Germinal center (tissue), 1 donor: ENCODE measurements around the gene CR1.
A peak's percentile ranks its signal among the peaks of the same experiment; 100 is the strongest.
"Not testable (repeated sequence)": the region's sequence is repeated elsewhere in the genome, so short reads cannot be mapped to it uniquely, and the experiment has no call there.

Source experiments
- DNase-seq: peaks from one replicate; pipeline ENCODE4 v3.0.0; 2012; ENCODE audit warnings: mixed read lengths, low spot score

Gene CR1

DNA sequence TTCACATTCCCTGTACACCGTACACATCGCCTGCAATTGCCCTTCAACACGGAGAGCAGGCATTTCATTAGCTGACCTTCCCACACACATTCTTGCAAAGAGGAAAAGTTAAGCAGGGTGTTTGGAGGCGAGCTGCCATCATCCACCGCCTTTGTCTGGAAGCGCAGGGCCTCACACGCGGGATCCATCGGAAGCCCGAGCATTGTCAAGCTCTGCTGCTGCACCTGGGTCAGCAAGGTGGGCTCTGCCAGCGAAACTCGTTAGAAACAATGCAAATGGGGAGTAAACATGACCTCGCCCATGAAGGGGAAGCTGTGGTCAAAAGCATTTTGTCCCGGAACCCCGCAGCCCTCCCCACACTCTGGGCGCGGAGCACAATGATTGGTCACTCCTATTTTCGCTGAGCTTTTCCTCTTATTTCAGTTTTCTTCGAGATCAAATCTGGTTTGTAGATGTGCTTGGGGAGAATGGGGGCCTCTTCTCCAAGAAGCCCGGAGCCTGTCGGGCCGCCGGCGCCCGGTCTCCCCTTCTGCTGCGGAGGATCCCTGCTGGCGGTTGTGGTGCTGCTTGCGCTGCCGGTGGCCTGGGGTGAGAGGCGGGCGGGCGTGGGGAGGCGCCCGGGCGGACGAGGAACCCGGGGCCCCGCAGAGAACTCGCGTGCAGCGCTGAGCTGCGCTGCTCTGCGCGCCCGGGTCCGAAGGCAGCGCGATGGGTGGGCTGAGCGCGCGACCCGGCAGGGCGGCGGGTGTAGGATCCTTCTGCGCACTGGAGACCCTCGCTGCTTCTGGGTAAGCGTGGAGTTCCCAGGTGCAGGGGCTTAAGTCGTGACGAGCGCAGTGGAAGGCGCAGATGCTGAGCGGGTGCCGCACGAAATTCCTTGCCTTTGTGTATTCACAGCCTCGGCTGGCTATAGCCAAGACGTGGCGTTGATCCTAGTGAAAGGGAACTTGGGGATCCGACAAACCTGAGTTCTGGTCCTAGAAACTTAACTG, at the start of gene CR1:
CR1 (plus strand) TSS at position 357 of the 992 bp plus-strand sequence; CDS start at position 468, 111 bp downstream.
- peak; percentile 73 for DNase-seq

GRCh38 chr1:207453710-207454045, 42.3 kb upstream of the CR1 start:
- no peak for DNase-seq

GRCh38 chr1:207454046-207454964, 41.7 kb upstream of the CR1 start, which contains the start of gene CR2:
TSS of gene CR2 (plus strand) at chr1:207454328. CDS start at chr1:207454419, 91 bp downstream.
- peak; percentile 82 for DNase-seq

DNA sequence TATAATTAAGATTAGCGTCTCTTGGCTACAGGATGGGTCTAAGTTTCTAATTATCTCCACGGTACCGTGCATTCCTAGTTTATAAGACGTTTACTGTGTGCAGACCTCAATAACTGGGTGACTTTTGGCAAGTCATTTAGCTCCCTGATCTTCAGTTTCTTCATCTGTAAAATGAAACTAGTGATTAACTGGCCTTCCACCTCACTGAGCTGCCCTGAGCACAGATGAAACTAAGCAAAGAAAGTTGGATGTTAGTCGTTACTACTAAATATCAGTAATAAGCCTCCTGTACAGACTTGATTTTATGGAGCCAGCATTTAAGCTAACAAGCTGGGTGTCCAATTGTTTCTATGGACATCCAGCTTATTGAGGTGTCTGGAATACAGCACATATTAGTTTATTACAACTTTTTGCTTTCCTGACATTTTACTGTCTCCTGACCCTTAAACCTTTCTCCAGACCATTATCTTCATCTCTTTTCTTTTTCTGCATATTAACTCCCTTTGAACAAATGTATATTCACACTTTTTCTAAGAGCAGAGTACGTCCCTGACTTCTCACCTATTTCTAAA, 40.7 kb upstream of the CR1 start:
- DNase-seq: no peak

DNA sequence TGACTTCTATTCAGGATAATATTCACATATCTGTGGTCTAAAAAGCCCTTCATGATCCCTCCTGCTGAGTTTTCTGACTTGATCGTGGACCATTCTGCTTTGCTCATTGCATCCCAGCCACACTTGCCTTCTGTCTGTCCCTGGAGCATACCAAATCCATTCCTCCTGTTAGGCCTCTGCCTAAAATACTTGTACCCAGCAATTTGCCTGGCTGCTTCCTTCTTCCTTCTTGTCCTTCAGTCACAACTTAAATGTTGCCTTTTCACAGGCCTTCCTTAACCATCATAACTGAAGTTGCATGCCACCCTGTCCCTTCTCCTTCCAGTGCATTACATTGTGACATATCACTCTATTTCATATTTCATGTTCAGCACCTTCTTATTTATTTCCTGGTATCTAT, 37.5 kb upstream of the CR1 start:
- DNase-seq: no peak

DNA sequence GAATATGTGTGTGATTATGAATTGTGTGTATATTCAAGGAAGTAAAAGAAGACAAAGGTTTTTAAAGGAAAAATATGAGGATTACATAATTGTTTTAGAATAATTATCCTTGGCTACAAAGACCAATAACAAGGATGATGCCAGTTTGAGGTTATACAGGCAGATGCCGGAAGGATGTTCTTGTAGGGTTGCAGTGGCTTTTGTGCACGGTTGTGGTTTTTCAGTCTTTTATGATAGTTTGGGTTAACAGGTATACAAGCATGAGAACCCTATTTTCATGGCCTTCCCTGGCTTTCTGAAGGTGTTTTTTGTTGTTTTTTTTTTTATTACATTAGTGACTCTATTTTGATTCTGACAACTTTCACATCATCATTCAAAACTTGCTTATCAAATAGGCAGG, 36.9 kb upstream of the CR1 start:
- no peak for DNase-seq

- DNase-seq: no peak
Observed at GRCh38 chr1:207461649-207462048, 34.3 kb upstream of the CR1 start.

GRCh38 chr1:207462535-207462934, 33.4 kb upstream of the CR1 start:
- no peak for DNase-seq

- no peak for DNase-seq
Observed at GRCh38 chr1:207463021-207463420, 32.9 kb upstream of the CR1 start.

DNA sequence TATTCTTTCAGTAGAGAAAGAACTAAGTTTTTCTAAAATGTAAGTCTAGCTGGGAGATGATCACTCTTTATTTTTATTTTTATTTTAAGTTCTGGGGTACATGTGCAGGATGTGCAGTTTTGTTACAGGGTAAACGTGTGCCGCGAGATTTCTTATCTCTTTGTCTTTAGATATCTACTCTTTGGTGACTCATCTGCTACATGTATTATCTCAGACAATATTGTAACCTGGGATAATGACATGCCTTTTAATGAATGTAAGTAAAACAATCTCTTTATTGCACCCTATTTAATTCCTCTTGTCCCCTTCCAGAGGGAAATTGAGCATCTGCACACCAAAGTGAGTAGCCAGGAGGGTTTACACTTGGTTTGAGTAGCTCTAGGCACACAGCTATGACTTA, 32.4 kb upstream of the CR1 start:
- DNase-seq: no peak

- no peak for DNase-seq
Observed at GRCh38 chr1:207470927-207471326, 25.0 kb upstream of the CR1 start.

GRCh38 chr1:207474210-207474609, 21.7 kb upstream of the CR1 start:
- no peak for DNase-seq

DNA sequence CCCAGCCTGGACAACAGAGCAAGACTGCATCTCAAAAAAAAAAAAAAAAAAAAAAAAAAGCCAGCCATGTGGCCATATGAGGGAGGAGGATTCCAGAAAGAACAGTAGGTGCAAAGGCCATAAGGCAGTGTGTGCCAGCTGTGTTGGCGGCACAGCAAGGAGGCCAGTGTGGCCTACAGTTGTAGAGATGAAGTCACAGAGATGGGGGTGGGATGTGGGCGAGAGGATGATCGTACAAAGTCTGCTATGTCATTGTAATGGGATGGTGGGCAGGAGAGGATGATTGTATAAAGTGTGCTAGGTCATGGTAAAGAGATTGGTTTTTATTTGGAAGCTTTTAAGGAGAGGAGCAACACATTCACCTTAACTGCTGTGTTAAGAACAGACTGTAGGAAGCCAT, 9.8 kb upstream of the CR1 start:
- DNase-seq: no peak

DNA sequence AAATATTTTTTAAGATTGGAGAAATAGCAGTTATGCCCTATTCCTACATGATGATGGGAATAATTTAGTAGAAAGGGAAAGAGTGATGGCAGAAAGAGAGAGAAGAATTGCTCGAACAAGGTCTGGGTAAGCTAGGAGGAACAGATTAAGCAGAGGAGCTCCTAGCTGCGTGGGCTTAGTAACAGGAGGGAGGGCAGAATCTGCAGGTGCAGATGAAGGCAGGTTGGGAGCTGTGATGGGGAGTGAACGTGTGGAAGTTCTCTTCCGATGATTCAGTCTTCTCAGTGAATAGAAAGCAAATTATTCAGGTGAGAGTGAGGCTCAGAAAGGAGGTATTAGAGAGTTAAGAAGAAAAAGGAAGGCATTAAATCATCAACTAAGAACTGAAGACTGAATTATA, 8.3 kb upstream of the CR1 start:
- DNase-seq: no peak

DNA sequence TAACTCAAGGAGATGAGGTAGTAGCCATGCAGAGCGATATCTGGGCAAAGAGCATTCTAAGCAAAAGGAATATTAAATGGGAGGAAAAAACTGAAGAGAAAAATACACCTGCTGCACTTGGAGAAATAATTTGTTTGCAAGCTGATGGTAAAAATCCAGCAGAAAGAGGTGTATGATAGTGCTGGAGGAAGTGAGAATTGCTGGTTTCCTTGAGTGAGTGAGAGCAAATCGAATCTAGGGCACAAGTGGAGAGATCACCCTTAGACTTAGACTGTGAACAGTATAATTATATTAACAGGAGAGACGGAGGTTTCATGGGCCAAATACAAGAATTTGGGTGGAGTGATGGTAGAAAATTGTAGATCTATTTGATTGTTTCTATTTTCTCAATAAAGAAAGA, 2.7 kb upstream of the CR1 start:
- DNase-seq: no peak

- no peak for DNase-seq
Observed at GRCh38 chr1:207494171-207494570, 1.8 kb upstream of the CR1 start.

- DNase-seq: not testable (repeated sequence)
Observed at GRCh38 chr1:207495281-207495680, 676 bp upstream of the CR1 start.

GRCh38 chr1:207497941-207498340, 2.0 kb downstream of the CR1 start:
- no peak for DNase-seq

GRCh38 chr1:207499573-207499972, 3.6 kb downstream of the CR1 start:
- DNase-seq: peak; percentile 54

DNA sequence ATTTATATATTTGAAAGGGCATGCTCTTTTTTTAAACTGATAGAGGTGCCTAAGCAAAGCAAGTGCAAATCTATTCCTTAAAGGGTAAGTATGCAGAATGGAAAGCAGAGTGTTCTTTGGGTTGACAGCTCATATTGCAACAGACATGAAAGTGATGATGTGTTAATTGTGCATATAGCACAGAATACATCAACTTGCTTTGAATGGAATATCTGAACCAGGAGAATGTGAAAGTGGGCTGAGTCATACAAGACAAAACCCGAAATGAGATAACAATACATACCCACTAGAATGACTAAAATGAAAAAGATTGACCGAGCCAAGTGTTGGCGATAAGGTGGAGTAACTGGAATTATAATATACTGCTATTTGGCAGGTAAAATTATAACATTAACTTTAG, 4.3 kb downstream of the CR1 start:
- DNase-seq: no peak

DNA sequence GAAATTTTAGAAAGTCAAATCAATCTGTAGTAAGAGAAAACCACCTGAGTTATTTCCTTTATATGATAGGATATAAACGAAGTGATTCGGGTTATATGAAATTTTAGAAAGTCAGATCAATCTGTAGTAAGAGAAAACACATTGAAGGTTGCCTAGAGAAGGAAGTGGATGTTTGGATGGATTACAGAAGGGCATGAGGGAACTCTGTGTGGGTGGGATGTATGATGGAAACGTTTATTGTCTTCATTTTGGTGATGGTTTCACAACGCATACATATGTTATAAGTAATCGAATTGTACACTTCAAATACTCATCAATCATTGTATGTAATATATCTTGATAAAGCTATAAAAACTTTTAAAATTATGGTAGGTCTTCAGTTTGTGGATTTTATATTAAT, 5.1 kb downstream of the CR1 start:
- no peak for DNase-seq

- DNase-seq: no peak
Observed at GRCh38 chr1:207502726-207503125, 6.8 kb downstream of the CR1 start.
